Activated CD4-positive, alpha-beta T cell treated with anti-CD3 and anti-CD28 coated beads, Interleukin-2, amount 50 U/mL, for 16 hours (primary cell): ENCODE measurements around the gene AMBP.
"Not testable (repeated sequence)": the region's sequence is repeated elsewhere in the genome, so short reads cannot be mapped to it uniquely, and the experiment has no call there.

Source experiments
- DNase-seq: peaks from one replicate; pipeline ENCODE4 v3.0.0-alpha.2; 2020

AMBP gene

DNA sequence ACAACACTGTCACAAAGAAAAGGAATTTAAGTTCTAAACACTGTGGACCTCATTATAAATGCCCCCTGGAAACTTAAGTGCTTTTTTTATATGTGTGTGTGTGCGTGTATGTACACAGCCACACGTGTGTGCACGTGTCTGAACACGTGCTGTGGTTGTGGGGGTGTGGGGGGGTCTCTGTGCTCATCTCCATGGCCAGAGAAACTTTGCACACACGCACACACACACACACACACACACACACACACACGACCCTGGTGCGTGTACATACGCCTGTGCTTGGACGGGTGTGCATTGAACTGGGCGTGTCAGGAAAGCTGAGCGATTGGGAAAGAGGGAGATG is 27.9 kb downstream of the AMBP start:
- no peak for DNase-seq

DNA sequence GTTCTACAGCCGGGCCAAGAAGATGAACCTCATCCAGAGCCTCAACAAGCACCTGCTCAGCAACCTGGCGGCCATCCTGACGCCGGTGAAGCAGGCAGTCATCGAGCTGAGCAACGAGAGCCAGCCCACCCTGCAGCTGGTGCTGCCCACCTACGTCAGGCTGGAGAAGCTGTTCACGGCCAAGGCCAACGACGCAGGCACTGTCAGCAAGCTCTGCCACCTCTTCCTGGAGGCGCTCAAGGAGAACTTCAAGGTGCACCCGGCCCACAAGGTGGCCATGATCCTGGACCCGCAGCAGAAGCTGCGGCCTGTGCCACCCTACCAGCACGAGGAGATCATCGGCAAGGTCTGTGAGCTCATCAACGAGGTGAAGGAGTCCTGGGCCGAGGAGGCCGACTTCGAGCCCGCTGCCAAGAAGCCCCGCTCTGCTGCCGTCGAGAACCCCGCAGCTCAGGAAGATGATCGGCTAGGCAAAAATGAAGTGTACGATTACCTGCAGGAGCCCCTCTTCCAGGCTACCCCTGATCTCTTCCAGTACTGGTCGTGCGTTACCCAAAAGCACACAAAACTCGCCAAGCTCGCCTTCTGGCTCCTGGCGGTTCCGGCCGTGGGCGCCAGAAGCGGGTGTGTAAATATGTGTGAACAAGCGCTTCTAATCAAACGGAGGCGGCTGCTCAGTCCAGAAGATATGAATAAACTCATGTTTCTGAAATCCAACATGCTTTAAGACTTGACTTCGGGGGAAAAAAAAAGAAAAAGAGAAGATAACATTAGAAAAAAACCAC is 28.5 kb downstream of the AMBP start:
- no peak for DNase-seq

DNA sequence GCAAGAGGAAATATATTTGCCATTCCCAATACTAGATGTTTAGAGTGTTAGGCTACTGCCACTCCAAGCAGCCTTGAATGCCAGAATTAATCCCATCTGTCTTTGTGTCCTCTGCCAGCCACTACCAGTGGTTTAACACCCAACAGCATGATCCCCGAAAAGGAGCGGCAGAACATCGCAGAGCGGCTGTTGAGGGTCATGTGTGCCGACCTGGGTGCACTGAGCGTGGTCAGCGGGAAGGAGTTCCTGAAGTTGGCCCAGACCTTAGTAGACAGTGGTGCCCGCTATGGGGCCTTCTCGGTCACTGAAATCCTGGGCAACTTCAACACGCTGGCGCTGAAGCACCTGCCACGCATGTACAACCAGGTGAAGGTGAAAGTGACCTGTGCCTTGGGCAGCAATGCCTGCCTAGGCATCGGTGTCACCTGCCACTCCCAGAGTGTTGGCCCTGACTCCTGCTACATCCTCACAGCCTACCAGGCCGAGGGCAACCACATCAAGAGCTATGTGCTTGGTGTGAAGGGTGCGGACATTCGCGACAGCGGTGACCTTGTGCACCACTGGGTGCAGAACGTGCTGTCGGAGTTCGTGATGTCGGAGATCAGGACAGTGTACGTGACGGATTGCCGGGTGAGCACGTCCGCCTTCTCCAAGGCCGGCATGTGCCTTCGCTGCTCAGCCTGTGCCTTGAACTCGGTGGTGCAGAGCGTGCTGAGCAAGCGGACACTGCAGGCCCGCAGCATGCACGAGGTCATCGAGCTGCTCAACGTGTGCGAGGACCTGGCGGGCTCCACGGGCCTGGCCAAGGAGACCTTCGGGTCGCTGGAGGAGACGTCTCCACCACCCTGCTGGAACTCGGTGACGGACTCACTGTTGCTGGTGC is 29.3 kb downstream of the AMBP start:
- DNase-seq = no peak

DNA sequence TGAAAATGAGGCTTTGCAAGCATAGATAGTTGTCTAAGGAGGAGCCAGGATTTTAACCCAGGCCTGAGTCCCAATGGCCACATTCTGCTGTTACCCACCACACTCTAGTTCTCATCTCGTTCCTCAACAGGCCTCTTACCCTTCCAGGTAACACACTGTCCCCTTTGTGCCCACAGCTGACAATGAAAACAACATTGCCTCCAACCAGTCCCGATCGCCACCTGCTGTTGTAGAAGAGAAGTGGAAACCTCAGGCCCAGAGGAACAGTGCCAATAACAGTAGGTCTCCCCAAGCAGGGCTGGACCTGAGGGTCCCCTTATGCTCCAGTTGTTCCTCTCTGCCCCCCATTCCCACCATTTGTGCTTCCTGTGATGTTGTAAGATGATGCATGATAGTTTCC is 30.4 kb downstream of the AMBP start:
- DNase-seq = no peak

DNA sequence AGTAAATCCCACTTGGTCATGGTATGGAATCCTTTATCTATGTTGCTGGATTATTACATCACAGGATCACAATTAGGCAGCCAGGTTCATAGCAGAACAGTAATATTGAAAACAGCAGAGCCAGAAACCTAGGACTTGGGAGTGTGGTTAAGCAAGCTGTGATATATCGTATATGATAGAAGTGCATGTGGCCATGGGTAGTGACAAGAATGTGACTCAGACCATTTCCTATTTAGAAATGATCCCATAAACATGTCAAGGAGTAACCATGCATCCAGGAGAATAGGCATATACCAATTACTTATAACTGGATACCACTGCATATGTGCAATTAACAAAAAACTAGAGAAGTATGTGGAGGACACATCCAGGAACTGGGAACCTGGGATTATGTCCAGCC is 31.2 kb downstream of the AMBP start:
- DNase-seq = no peak

DNA sequence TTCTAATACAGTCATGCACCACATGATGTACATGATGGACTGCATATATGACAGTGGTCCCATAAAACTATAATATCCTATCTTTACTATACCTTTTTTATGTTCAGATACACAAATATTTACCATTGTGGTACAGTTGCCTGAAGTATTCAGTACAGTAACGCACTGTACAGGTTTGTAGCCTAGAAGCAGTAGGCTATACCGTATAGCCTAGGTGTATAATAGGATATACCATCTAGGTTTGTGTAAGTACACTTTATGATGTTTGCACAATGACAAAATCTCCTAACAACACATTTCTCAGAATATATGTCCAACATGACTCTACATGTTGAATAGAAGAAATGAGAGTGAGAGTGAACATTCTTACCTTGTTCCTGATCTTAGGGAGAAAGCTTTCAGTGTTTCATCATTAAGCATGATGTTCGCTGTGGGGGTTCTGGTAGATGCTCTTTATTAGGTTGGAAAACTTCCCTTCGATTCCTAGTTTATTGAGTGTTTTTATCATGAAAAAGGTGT is 31.8 kb downstream of the AMBP start:
- no peak for DNase-seq

DNA sequence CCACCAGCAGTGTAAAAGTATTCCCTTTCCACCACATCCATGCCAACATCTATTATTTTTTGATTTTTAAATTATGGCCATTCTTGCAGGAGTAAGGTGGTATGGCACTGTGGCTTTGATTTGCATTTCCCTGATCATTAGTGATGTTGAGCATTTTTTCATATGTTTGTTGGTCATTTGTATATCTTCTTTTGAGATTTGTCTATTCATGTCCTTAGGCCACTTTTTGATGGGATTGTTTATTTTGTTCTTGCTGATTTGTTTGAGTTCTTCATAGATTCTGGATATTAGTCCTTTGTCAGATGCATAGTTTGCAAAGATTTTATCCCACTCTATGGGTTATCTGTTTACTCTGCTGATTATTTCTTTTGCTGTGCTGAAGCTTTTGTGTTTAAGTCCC is 34.4 kb downstream of the AMBP start:
- DNase-seq = not testable (repeated sequence)

DNA sequence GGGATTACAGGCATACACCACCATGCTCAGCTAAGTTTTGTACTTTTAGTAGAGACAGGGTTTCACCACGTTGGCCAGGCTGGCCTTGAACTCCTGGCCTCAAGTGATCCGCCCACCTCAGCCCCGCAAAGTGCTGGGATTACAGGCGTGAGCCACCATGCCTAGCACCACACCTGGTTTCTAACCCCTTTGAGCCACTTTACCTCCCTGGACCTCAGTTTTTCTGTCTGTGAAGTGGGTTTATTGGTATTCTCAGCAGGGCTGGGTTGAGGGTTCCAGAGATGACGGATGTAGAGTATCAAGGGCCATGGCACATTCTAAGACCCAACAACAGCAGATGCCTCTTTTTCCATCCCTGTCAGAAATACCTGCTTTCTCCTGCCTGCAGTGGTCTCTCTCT is 38.6 kb downstream of the AMBP start:
- DNase-seq = no peak

DNA sequence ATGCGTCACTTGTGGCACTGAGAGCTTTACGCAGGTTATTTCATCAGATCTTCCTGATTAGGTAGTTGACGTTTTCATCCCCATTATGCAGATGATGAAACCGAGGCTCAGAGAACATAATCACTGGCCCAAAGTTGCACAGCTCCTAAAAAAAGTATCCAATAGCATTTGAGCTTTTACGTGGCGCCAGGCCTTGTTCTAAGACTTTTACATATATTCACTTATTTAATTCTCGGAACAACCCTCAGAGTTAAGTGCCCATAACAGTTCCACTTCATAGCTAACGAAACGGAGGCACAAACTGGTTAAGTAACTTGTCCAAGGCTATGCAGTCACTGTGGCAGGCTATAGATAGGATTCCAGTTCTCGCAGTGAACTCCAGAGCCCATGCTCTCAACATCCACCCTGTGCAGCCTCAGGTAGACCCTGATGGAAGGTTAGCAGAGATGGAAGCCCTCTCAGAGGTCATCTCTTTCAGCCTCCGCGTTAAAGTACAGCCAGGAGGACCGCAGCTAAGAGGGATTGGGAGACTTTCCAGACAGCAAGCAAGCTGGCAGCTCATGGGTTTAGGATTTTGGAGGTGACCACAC is 39.3 kb downstream of the AMBP start:
- no peak for DNase-seq

DNA sequence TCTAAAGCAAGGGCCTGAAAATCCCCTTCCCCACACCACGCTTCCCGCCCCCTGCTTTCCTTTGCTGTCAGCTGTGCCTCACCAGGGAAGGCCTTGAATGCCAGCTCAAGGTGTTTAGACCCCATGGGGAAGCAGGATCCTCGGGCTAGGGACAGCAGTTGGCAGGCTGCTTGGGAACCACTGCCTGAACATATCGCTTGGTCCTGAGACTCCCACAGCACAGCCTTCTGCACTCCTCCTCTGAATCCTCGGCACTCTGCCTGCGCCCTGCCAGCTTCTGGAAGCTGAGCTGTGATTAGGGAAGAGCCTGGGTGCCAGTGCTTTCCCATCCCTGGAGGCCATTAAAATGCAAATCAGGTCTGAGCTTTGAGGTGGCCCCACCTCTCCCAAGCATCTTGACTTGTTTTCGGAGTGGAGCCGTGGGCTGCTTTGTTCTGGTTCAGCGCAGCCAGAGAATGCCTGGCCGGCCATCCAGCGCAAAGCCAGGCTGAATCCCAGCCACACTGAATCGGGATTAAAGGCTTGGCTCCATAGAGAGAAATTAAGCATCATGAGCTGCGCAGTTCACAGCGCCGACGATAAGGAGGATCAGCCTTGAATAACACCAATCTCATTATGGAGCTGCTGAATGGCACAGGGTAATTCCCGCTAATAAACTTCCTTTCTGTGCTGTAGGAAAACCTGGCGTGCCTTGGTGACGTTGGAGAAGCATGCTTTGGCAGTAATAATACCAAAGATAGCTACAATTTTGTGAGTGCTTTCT is 40.0 kb downstream of the AMBP start:
- no peak for DNase-seq

DNA sequence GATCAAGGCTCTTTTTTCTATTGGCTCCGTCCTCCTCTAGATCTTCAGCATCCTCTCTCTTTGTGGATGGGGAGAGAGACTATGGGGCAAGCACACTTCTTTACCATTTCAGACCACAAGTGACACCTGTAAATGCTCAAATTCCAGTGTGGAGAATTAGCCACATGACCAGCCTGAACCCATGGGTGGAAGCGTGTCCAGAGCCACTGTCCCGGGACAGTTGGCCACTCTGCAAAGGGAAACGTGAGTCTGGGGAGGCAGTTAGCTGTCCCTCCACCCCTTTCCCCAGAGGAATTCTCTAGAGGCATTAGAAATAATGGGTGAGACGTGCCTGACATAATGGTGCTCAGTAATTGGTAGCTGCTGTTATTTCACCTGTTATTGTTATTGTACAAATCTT is 40.9 kb downstream of the AMBP start:
- DNase-seq = no peak

DNA sequence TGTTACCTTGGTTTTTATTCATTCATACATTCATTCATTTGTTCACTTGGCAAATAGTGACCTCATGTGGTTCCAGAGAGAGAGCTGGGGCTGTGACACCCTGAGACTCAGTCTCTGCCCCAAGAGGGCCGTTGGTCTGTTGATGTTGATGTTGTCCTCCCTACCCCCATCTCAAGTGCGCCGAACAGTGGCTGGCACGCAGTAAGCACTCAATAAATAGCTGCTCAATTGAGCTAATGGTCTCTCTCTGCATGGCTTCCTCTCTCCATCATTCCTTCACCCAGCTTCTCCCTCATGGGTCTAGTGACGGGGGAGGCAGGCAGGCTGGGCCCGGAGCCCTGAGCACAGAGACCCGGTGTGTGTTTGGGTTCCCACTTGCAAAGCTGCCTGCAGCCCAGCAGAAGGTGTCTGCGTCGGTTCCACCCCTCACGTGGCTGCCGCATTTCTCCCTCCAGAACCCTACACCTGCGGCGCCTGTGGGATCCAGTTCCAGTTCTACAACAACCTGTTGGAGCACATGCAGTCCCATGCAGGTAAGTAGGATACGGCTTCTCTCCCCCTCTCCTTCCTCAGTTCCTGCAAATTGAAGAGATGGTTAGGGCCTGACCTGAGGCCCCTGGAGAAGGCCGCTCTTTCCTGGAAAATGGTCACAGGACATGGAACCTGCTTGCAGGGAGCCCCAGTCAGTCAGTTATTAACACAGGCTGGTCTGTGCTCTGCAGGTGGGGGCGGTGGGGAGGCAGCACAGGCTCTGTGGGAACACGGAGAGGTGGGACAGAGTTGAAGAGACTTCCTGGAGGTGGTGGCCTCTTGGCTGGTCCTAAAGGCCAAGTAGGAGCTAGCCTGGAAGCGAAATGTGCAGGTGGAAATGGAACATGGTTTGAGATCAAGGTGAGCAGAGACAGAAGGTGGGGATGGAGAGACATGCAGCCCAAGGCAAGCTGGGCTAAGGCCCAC is 42.0 kb downstream of the AMBP start:
- DNase-seq = no peak

DNA sequence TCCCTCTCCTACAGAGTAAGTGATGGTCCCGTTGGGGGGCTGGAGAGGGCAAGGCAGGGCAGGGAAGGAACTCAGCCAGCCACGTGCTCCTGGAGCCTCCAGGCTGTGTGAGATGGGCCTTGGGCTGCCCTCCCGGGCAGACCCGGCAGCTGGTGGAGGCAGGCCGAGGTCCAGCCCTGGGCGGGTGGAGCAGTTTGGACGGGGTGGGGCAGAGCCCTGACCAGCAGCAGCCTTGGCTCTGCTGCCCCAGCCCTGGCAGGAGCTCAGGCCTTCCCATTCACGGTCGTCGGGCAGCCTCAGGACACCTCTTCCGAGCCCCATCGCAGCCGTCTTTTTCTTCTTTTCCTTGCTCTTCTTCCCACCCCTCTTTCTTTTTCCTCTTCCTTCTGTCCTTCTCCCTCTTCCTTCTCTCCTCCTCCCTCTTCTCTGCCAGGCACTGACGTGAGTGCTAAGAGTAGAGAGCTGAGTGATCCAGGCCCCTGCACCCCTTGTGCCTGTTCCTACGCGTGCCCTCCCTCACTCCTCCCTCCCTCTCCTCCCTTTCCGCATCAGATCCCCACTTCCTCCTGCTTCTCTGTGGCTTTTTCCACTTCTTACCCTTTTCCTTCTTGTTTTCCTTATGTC is 42.8 kb downstream of the AMBP start:
- no peak for DNase-seq

DNA sequence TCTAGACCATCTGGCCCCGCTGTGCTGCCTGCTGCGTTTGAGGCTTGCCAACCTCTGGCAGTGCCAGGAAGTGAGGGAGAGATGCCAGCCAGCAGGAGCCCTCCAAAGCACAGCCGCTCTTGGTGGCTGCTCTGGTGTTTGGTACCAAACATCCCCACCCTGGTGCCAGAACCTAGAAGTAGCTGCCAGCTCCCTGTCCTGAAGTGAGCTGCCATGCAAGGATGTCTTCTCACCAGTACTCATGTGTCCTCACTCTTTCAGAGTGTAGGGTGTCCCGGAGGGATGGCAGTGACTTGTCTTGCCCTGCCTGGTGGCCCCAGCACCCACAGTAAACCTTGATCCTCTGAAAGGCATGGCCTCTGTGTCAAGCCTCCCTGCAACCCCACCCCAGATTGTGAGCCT is 43.4 kb downstream of the AMBP start:
- no peak for DNase-seq

DNA sequence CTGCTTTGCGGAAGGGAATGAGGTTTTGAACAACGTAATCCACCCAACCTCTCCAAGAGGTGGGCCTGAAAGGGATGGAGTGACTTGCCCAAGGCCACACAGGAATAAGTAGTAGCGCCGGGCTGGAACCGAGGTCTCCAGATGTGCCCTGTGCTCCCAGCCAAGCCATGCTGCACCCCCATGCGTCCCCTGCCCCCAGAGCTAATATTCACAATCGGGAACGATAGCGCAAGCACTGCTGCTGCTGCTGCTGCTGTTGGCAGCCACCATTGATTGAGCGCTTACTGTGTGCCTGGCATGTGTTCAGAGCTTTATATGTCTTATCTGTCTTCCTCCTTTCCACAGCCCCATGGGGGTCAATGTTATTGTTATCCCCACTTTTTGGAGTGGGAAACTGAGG is 43.9 kb downstream of the AMBP start:
- DNase-seq = no peak

DNA sequence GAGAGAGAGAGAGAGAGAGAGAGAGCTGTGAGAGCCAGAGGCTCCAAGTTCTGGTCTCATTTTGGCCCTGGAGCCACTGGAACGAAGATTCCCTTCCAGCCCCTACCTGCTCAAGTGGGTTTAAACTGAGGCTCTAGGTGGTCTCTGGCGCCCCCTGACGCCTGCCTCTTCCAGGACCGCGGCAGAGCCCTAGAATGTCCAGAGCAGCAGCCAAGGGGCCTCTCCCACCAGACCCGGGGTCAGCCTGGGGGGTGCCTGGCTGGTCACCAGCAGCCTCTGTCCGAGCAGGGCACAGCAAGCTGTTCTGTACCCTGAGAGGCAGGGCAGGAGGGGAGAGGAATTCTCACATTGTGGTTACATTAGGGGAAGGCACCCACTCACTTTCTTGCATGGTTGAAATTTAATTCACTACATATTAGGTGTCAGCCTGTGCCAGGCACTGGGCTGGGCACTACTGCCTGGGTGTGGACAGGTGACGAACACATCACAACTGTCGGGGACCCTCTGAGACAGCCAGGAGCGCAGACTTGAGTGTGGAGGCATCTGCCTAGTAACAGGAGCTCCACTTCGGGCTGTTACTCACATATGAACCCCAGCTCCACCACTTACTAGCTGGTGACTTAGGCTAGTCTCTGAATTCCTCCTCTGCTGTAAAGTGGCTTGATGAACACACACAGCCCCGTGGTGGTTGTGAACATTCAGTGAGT is 44.5 kb downstream of the AMBP start:
- DNase-seq = no peak

DNA sequence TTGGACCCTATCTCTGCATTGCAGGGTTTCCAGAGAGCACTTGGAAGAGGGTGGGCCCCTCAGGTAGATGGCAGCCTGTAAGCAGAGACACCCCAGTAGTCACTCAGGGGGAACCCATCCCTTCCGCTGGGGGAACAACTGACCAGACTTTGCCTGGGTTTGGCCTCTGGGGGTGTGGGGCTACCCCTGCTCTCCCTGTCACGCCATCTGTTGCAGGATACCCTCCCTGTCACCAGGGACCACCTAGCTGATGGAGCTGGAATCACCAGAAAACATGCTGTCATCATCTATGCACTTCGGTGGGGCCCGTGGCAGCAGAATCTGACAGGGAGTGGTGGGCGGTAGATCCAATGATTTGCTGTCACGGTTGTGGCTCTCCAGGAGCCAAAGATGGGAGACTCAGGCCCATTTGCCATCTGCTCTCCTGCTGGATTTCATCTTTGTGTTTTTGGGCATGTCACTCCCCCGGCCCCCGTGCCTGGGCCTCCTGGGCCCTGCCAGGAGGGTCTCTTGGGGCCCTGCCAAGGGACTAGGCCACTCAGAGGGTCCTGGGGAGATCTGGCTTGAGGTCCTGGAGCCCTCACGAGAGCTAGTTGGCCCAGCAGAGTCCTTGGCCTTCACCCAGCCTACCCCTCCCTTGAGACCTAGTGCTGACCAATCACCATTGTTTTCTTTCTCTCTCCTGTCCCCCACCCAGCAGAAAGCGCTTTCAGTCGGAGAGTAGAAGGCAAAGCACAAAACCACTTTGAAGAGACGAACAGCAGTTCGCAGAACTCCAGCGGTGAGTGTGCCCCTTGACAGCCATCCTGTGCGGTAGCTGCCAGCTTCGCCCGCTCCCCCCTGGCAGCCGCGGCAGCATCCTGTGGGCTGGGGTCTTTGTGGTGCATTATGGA is 45.9 kb downstream of the AMBP start:
- DNase-seq = no peak

DNA sequence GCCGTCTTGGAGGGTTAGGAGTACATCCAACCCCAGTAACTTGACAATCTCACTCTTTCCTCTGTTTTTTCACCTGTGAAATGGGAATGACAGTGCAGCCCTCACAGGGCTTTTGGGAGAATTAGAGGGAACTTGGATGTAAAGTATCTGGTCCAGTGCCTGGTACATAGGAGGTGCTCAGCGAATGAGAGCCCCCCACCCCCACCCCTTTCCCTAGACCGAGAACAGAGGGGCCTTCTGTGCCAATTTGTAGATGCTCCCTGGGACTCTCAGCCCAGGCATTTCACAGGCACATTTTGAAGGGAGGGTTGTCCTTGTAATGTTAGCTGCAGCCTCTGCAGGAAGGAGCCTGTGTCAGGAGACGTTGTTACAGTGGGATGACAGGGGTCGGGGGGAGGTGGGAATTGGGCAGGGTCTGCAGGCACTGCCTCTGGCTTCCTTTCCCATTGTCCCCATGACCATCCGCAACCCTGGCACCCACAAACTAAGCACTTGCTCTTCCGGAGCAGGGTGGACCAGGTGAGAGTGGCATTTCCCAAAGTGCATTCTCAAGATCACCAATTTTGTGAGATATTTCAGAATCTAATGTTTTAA is 47.0 kb downstream of the AMBP start:
- DNase-seq = no peak

DNA sequence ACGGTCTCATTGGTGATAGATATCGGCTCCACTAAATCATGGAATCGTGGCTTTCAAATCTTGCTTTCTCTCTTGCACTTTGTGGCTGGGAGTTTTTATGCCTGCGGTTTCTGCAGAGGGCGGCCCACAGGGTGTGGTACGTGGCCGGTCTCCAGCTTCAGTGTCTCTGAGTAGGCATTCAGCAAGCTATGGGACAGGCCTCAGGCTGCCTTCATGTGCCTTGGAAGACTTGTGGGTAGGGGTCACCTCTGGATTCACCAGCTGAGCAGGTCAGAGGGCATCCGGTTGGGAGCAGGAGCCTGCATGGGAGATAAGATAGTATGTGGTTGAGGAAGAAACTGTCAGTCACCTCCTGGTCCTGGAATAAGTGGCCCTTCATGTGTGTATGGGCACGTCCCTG is 47.7 kb downstream of the AMBP start:
- DNase-seq = no peak
